DOHH2 (cell line): ENCODE results near the gene FAM229A.

Experiments used
- H3F3A ChIP-seq: fragments of 200-600 bp; sonication (generic), shearing (Covaris generic); 2 replicates; pipeline ENCODE4 v1.6.0; 2016; ENCODE audit warnings: antibody characterized with exemption, mild to moderate bottlenecking; ENCODE audit not compliant: control insufficient read depth, insufficient read depth
- H3K27ac ChIP-seq: fragments of 200-600 bp; sonication (generic); 2 replicates; pipeline ENCODE4 v1.5.1; 2014; ENCODE audit warnings: low read depth, mild to moderate bottlenecking, low read length, moderate library complexity
- H3K27me3 ChIP-seq: fragments of 200-600 bp; sonication (generic); 2 replicates; pipeline ENCODE4 v1.6.1; 2014; ENCODE audit warnings: mild to moderate bottlenecking, low read length, mixed read lengths; ENCODE audit not compliant: control insufficient read depth
- H3K36me3 ChIP-seq: fragments of 200-600 bp; sonication (generic); 2 replicates; pipeline ENCODE4 v1.6.1; 2014; ENCODE audit warnings: mild to moderate bottlenecking, low read length, moderate library complexity, mixed read lengths; ENCODE audit not compliant: control insufficient read depth
- H3K4me1 ChIP-seq: fragments of 200-600 bp; sonication (generic); 2 replicates; pipeline ENCODE4 v1.6.1; 2014; ENCODE audit warnings: mild to moderate bottlenecking, low read length, mixed read lengths; ENCODE audit not compliant: control insufficient read depth
- H3K4me2 ChIP-seq: fragments of 200-600 bp; sonication (generic); 2 replicates; pipeline ENCODE4 v1.6.0; 2014; ENCODE audit warnings: mild to moderate bottlenecking, low read length, moderate library complexity
- H3K4me3 ChIP-seq: fragments of 200-600 bp; sonication (generic); 2 replicates; pipeline ENCODE4 v1.5.1; 2014; ENCODE audit warnings: mild to moderate bottlenecking, low read length, mixed read lengths
- H3K79me2 ChIP-seq: fragments of 200-600 bp; sonication (generic); 2 replicates; pipeline ENCODE4 v1.6.1; 2014; ENCODE audit warnings: mild to moderate bottlenecking, low read length, mixed read lengths; ENCODE audit not compliant: control insufficient read depth
- H3K9me2 ChIP-seq: fragments of 200-600 bp; sonication (generic); replicated peaks from 2 replicates; pipeline ENCODE4 v1.6.1; 2014; ENCODE audit warnings: mild to moderate bottlenecking, low read length, mixed read lengths; ENCODE audit not compliant: control insufficient read depth
- H3K9me3 ChIP-seq: fragments of 200-600 bp; sonication (generic); 2 replicates; pipeline ENCODE4 v1.6.1; 2014; ENCODE audit warnings: antibody characterized with exemption, low read length, mixed read lengths; ENCODE audit not compliant: control insufficient read depth, insufficient read depth
- H4K20me1 ChIP-seq: fragments of 200-600 bp; sonication (generic); 2 replicates; pipeline ENCODE4 v1.6.0; 2014; ENCODE audit warnings: low read depth, mild to moderate bottlenecking, antibody characterized with exemption, low read length, moderate library complexity; ENCODE audit not compliant: control insufficient read depth, insufficient read depth
- CTCF ChIP-seq: fragments of 200-600 bp; sonication (generic); IDR thresholded peaks from one replicate; pipeline ENCODE4 v1.5.1; 2014; ENCODE audit warnings: antibody characterized with exemption, mild to moderate bottlenecking, low read depth, low read length; ENCODE audit not compliant: poor library complexity, severe bottlenecking
- EZH2phosphoT487 ChIP-seq: fragments of 200-600 bp; sonication (generic); IDR thresholded peaks from 2 replicates; pipeline ENCODE4 v1.6.1; 2017; ENCODE audit warnings: borderline replicate concordance, mild to moderate bottlenecking, antibody characterized with exemption, low read length, moderate library complexity, mixed read lengths

FAM229A gene

GRCh38 chr1:32342704-32343103 is 19.6 kb downstream of the FAM229A start:
- TF ChIP-seq CTCF (no peak), EZH2phosphoT487 (no peak)
- Histone ChIP-seq H3K9me2 (no peaks in the 10 kb centered on the region), H3K4me1 (peaks cover 24% of the 10 kb centered on the region), H3K79me2 (no peaks in the 10 kb centered on the region), H3K4me3 (no peak overlapping the region), H4K20me1 (no peaks in the 10 kb centered on the region), H3K9me3 (no peaks in the 10 kb centered on the region), H3K27me3 (0 out of 2 replicates have a peak, but pooled peaks cover 4% of the 10 kb centered on the region), H3K4me2 (no peak overlapping the region), H3K27ac (no peak overlapping the region), H3K36me3 (no peaks in the 10 kb centered on the region), H3F3A (peaks cover 5% of the 10 kb centered on the region; the same call in 1 of the 2 replicates)

- TF ChIP-seq CTCF (no peak), EZH2phosphoT487 (no peak)
- Histone ChIP-seq H4K20me1 (no peaks in the 10 kb centered on the region), H3K4me2 (no peak overlapping the region), H3K36me3 (no peaks in the 10 kb centered on the region), H3K9me3 (no peaks in the 10 kb centered on the region), H3K4me3 (no peak overlapping the region), H3K27ac (no peak overlapping the region), H3F3A (peaks cover 6% of the 10 kb centered on the region; the same call in 1 of the 2 replicates), H3K27me3 (0 out of 2 replicates have a peak, but pooled peaks cover 4% of the 10 kb centered on the region), H3K4me1 (peaks cover 31% of the 10 kb centered on the region), H3K79me2 (no peaks in the 10 kb centered on the region), H3K9me2 (no peaks in the 10 kb centered on the region)
These were observed 20.3 kb downstream of the FAM229A start for GRCh38 chr1:32341971-32342370.

GRCh38 chr1:32341186-32341757 is 21.0 kb downstream of the FAM229A start:
- Histone ChIP-seq H3K9me3 (no peaks in the 10 kb centered on the region), H3K4me3 (no peak overlapping the region), H3F3A (peaks cover 12% of the 10 kb centered on the region; the same call in 1 of the 2 replicates), H3K4me2 (no peak overlapping the region), H3K27me3 (no peaks in the 10 kb centered on the region), H3K79me2 (no peaks in the 10 kb centered on the region), H3K4me1 (peaks cover 38% of the 10 kb centered on the region), H3K27ac (no peak overlapping the region), H3K36me3 (no peaks in the 10 kb centered on the region), H3K9me2 (no peaks in the 10 kb centered on the region), H4K20me1 (no peaks in the 10 kb centered on the region)
- TF ChIP-seq CTCF (no peak), EZH2phosphoT487 (no peak)
